G401 (cell line): Measurements from ENCODE around the gene KCNIP1. TPM values are rescaled to one million over a fixed set of nuclear protein-coding genes. Genes with fewer than 3 reads are reported as not detected.
"Not testable (repeated sequence)": the region's sequence is repeated elsewhere in the genome, so short reads cannot be mapped to it uniquely, and the experiment has no call there.

Experiments
- DNase-seq: peaks from one replicate; pipeline ENCODE4 v3.0.0-alpha.2; 2015; ENCODE audit warnings: low spot score
- in situ Hi-C: cut with HindIII; loops from 2 replicates; pipeline ENCODE4 v1.10.0; 2016; ENCODE audit warnings: low sequenced_read_pairs, mixed read lengths
- total RNA-seq: library from RNA; depleted of rRNA; stranded (reverse); fragments of >200 nt; shearing (Covaris generic); gene quantifications from 2 replicates; pipeline ENCODE4 v1.2.3, GENCODE V29; 2014

Gene KCNIP1
- total RNA-seq, 1 experiment from 2014 or later, result not detected

DNA sequence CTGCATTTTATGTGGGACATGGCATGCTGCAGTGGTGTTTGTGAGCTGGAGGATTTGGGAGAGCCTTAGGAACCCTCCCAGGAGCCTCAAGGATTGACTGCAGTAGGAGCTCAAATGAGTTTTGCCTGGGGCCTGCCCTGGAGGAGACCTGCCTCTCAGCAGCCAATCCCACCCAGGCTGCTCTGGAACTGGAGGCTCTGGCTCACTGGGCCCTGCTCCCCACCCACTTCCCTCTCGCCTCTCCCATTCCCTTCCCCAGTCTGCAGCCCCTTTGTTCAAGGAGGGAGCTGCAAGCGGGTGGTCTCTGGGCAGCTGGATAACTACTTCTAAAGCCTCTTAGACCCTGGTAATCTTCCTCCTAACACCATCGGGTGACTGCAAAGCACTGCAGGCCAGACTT, 24.2 kb downstream of the KCNIP1 start:
- in situ Hi-C loops, result no loop called here
- no peak for DNase-seq

- in situ Hi-C loops, result no loop called here
- DNase-seq, result no peak
These were observed 25.2 kb downstream of the KCNIP1 start for GRCh38 chr5:170528976-170529375.

- DNase-seq, result no peak
- in situ Hi-C loops, result no loop called here
These were observed 29.1 kb downstream of the KCNIP1 start for GRCh38 chr5:170532935-170533334.

DNA sequence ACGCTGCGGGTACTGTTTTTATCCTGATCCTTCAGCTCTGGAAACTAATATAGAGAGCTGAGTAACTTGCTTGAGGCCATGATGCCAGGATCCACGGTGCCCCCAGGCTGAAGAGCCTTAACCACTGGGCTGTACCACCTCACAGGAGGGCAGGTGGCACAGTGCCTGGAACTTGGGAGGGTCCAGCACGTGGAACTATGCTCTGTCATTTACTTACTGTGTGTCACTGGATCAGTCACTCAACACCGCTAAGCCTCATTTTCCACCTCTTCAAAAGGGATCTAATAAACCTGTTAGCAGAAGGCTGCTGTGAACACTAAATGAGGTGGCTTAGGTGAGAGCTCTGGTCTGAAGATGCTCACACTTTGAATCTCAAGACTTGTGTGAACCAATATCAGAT, 29.6 kb downstream of the KCNIP1 start:
- in situ Hi-C loops, result no loop called here
- no peak for DNase-seq

DNA sequence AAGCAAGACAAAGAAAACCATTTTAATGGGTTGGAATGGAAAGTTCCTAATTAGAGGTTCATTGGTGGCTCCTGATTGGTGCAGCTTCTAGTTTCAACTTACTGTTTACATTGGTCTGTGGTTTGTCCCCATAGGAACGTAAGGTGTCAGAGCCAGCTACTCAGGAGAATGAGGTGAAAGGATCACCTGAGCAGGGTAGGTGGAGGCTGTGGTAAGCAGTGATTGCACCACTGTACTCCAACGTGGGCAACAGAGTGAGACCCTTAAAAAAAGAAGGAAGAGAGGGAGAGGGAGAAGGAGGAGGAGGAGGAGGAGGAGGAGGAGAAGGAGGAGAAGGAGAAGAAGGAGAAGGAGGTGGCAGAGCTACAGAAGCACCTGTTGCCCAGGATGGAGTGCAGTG, 30.4 kb downstream of the KCNIP1 start:
- in situ Hi-C loops, result no loop called here

DNA sequence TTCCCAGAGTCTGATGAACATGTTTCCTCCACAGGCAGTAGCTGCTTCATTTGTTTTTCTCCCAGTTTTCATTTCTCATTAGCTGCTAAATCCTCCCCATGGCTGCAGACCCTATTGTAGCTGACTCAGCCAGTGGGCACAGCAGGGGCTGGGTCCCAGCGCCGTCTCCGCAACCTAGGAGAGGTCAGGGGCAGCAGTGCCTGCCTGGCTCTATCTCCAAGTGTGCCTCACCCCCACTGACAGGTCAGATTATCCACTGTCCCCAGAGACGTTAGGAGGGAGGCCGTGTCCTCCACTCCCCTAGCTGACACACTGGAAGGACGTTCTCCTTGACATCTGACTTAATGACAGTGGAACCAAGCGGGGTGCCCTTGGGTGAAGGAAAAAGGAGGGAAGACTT, 31.1 kb downstream of the KCNIP1 start:
- in situ Hi-C loops, result no loop called here
- DNase-seq, result no peak

More for the DNA sequence above, 30.4 kb downstream of the KCNIP1 start:
- no peak for DNase-seq

DNA sequence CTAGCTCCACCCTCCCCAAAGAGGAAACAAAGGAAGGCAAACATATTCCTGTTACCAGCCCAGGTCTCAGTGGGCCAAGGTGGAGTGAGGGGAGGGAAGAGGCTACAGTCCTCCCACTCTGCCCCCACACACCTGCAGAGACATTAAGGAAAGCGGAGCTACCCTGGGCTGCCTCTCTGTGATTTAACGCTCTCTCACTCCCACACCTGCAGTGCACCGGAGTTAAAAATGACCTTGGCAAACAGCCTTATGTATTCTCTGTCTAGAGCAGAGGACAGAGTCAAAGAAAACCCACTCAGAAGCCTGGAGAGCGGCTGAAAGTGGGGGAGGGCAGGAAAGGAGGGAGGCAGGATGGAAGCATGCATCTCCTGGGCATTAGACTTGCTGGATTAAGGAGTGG, 32.7 kb downstream of the KCNIP1 start:
- in situ Hi-C loops, result no loop called here
- no peak for DNase-seq

- in situ Hi-C loops, result no loop called here
- DNase-seq, result no peak
These were observed 33.8 kb downstream of the KCNIP1 start for GRCh38 chr5:170537451-170538095.

GRCh38 chr5:170538096-170538465, 34.3 kb downstream of the KCNIP1 start:
- in situ Hi-C loops, result no loop called here
- DNase-seq, result no peak

- in situ Hi-C loops, result no loop called here
- no peak for DNase-seq
These were observed 35.1 kb downstream of the KCNIP1 start for GRCh38 chr5:170538696-170539586.

DNA sequence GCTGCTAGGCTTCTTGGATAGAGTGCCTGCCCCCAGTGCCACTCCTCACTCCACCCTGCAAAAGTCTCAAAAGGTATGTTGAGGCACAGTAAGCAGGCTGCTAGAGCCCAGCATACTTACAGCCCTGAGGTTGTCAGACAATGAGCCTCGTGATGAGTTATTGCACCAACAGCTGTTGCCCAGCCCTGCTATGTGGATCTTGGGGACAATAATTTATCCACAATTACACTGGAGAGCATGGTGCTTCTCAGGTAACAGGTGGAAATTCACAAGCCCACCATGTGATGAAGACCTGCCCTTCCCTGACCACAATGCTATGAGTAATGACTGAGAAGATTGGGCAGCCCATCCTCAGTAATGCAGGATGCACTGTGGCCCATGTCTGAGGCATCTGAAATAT, 36.5 kb downstream of the KCNIP1 start:
- in situ Hi-C loops, result no loop called here
- DNase-seq, result no peak

GRCh38 chr5:170541146-170541769, 37.4 kb downstream of the KCNIP1 start:
- DNase-seq, result no peak
- in situ Hi-C loops, result no loop called here

DNA sequence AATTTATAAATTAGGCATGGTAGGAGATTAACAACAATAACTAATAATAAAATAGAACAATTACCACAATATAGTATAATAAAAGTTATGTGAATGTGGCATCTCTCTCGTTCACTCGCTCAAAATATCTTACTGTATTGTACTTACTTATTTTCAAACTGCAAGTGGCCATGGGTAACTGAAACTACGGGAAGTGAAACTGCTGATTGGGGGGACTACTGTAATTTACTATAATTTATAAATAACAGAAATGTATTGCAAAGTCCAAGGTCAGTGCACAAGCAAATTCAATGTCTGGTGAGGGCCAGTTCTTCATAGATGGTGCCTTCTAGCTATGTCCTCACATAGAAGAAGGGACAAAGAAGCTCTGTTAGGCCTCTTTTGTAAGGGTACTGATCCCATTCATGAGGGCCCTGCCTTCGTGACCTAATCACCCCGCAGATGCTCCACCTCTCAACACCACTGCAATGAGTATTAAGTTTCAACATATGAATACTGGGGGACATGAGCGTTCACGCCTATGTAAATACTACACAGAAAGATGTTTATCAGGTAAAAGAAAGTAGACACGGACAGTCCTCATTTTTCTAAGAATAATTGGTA, 39.0 kb downstream of the KCNIP1 start:
- in situ Hi-C loops, result no loop called here
- no peak for DNase-seq

DNA sequence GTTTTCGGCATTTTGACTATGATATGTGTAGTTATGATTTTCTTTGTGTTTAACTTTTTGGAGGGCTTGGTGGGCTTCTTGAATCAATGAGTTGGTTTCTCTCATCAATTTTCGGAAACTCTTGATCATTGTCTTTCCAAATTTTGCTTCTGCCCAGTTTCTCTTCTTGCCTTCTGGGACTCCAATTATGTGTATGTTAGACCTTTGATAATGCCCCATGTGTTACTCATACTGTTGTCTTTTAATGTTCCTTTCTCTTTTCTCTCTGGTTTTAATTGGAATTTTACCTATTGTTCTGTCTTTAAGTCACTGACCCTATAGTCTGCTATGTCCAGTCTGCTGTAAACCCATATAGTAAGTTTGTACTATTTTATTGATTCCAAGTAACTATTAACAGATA, 41.5 kb downstream of the KCNIP1 start:
- no peak for DNase-seq
- in situ Hi-C loops, result no loop called here

DNA sequence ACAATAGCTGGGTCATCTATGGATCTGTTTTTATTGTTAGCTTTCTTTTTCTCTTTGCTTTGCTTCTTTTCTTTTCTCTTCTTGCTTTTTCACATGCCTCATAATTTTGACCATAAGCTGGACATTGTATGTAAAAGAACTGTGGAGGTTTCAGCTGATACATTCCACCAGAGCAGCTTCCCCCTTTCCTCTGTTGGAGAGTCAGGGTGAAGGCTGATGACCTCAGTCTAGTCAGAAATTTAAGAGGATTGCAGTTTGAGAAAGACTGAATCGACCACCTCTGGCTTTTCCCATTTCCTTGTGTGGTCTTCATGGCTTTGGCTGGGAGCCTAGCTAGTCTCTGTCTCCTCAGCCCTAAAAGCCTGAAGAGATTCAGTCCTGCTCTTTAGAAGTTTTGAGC, 42.0 kb downstream of the KCNIP1 start:
- no peak for DNase-seq
- in situ Hi-C loops, result no loop called here

GRCh38 chr5:170546282-170546681, 42.5 kb downstream of the KCNIP1 start:
- in situ Hi-C loops, result no loop called here

DNA sequence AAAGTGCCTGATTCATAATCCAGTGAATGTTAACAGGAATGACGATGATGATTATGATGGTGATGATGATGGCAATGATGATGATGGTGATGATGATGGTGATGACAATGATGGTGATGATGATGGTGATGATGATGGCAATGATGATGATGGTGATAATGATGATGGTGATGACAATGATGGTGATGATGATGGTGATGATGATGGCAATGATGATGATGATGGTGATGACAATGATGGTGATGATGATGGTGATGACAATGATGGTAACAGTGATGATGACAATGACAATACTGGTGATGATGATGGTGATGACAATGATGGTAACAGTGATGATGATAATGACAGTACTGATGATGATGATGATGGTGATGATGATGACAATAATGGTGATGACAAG, 46.6 kb downstream of the KCNIP1 start:
- in situ Hi-C loops, DNase-seq: not testable (repeated sequence)

More at GRCh38 chr5:170546282-170546681, 42.5 kb downstream of the KCNIP1 start:
- DNase-seq, result no peak

DNA sequence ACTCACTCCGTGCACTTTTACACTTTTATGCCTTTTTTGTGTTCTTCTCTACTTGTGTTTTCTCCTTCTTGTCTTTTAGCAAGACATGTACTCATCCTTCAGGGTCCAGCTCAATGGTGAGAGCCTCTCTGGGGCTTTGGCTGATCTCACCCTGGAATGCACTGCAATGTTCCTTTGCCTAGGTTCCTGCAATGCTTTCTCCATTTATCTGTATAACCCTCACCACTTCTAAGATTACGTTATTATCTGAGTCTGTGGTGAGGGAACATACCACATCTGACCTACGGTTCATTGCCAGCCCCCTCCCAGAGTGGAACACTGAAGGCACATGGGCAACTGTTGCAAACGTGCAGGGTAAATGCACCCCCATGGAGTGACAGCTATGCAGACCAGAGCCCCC, 47.3 kb downstream of the KCNIP1 start:
- no peak for DNase-seq
- in situ Hi-C loops, result no loop called here

DNA sequence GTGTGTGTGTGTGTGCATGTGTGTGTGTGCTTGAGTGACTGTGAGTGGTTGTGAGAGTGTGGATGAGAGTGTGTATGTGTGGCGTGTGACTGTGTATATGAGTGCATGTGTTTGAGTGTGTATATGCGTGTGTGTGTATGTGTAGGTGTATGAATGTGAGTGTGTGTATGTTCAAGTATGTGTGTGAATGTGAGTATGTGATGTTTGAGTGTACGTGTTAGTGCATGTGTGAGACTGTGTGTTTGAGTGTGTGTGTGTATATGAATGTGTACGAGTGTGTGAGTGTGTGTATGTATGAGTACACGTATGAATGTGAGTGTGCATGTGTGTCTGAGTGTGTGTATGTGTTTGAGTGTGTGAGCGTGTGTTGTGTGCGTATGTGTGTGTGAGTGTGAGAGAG, 47.8 kb downstream of the KCNIP1 start:
- in situ Hi-C loops, result no loop called here
- no peak for DNase-seq

DNA sequence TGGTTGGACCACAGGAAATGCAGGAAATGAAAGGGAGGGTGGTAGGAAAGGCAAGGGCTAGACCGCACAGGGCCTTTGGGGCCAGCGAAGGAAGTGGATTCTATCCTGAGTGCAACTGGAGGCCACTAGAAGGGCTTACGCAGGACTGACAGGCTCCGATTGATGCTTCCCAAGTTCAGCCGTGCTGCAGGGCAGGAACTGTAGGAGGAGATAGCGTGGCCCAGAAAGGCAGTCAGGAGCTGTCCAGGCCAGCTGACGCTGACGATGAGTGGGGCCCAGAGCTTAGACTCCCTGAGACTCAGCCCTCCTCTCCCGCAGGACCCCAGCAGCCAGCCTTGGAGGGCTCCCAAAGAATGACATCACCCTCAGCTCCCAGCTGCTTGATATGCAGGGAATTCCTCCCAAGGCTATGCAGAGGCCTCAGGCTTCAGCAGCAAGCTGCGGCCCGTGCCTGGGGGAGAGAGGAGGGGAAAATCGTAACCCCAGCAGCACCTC, 48.8 kb downstream of the KCNIP1 start:
- DNase-seq, result peak; percentile 67
- in situ Hi-C loops, result no loop called here
